GM19099 (cell line): ENCODE data around the gene PLEKHF1.
A peak's percentile ranks its signal among the peaks of the same experiment; 100 is the strongest.

ENCODE experiments used
- POLR2A ChIP-seq: IDR thresholded peaks from 3 replicates; pipeline ENCODE4 v1.6.1; 2011; ENCODE audit warnings: low read depth; ENCODE audit not compliant: insufficient read length; ENCODE audit errors: extremely low read depth

Gene PLEKHF1, protein sequence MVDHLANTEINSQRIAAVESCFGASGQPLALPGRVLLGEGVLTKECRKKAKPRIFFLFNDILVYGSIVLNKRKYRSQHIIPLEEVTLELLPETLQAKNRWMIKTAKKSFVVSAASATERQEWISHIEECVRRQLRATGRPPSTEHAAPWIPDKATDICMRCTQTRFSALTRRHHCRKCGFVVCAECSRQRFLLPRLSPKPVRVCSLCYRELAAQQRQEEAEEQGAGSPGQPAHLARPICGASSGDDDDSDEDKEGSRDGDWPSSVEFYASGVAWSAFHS

GRCh38 chr19:29665215-29665825 lies at the start of gene PLEKHF1:
Gene PLEKHF1 (plus strand): TSS chr19:29665461. CDS start chr19:29673840, 8,379 bp downstream.
- TF ChIP-seq POLR2A: peak; percentile 43

- TF ChIP-seq POLR2A: no peak
Observed at GRCh38 chr19:29615891-29616425, 49.3 kb upstream of the PLEKHF1 start.

GRCh38 chr19:29616541-29616940 lies 48.7 kb upstream of the PLEKHF1 start:
- no peak for TF ChIP-seq POLR2A

DNA sequence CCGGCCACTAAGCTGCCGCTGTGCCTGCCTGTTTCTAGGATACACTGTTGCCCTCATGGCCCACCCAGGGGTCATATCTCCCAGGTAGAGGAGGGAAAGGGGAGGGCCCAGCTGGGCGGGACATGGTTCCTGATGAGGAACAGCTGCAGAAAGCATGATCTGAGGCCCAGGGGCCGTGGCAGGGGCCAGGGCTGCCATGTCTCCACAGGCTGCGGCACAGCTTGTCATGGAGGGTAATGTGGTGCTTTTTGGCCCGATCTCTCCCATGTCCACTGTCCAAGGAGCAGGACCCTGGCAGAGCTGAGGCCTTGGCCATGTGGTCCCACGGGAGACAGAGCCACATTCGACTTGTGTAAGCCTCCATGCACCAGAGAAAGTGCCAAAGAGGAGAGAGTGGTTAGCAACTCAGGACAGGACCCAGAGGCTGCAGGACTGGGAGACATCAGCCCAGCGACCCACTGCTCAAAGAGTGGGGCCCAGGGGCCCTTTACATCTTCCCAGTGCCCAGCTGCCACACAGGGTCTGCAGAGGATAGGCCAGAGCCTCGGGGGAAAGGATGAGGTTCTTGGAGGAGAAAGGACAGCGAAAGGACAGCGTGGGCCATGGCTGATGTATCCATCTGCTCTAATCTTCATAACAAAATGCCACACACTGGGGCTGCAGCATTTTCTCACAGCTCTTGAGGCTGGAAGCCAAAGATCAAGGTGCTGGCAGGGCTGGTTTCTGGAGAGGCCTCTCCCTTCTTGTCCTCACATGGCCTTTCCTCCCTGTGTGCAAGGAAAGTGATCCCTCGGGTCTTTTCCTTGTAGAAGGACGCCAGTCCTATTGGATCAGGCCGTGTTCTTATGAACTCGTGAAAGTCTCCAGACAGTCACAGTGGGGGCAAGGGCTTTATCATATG lies 47.6 kb upstream of the PLEKHF1 start:
- TF ChIP-seq POLR2A: no peak

- TF ChIP-seq POLR2A: no peak
Observed at GRCh38 chr19:29618434-29618833, 46.8 kb upstream of the PLEKHF1 start.

- TF ChIP-seq POLR2A: no peak
Observed at GRCh38 chr19:29618871-29619270, 46.4 kb upstream of the PLEKHF1 start.

GRCh38 chr19:29620931-29621351 lies 44.3 kb upstream of the PLEKHF1 start:
- no peak for TF ChIP-seq POLR2A

GRCh38 chr19:29622166-29623070 lies 42.8 kb upstream of the PLEKHF1 start:
- no peak for TF ChIP-seq POLR2A

GRCh38 chr19:29623726-29624488 lies 41.4 kb upstream of the PLEKHF1 start:
- TF ChIP-seq POLR2A: no peak

DNA sequence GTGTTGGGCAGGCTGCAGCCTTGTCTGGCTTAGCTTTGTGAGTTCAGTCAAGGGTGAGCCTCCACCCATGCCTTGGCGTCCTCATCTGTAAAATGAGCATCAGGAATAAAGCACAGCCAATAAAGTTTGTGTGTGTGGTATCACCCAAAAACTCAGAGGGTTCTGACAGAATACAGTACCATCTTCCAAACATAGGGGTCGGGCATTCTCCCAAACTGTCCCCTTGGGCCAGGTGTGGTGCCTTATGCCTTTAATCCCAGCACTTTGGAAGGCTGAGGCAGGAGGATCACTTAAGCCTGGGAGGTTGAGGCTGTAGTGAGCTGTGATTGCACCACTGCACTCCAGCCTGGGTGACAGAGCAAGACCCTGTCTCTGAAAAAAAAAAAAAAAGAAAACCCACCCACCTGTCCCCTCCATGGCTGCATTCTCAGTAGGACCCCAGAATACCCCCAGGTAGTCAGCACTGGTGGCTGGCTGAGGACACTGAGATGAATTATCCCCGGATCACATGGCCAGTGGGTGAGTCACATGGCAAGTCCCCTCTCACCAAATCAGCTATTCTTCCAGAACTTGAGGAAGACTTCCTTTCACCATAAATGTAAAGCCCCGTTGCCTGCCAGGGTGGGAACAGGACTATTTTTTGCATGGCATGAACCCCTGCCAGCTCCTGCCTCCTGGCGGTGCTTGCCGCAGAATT lies 40.6 kb upstream of the PLEKHF1 start:
- TF ChIP-seq POLR2A: no peak

- no peak for TF ChIP-seq POLR2A
Observed at GRCh38 chr19:29625186-29625651, 40.0 kb upstream of the PLEKHF1 start.

DNA sequence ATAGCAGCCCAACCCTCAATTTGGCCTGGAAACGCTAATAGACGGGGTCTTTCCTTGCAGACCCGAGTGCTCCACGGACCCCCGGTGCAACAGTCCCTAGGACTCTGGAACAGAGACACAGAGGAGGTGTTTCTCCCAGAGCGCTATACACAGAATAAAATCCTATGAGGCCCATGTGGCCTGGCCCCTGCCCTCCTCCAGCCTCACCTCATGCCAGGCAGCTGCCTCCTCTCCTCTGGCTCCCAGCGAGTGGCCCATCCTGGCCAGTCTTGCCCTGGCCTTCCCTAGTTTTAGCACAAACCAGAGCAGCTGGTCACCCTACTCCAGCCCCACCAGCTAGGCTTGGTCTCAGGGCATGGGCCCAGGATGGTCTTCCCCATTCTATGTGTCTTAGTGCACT lies 38.9 kb upstream of the PLEKHF1 start:
- TF ChIP-seq POLR2A: no peak
